ENCODE measurements around the gene ZNF91.

DNA sequence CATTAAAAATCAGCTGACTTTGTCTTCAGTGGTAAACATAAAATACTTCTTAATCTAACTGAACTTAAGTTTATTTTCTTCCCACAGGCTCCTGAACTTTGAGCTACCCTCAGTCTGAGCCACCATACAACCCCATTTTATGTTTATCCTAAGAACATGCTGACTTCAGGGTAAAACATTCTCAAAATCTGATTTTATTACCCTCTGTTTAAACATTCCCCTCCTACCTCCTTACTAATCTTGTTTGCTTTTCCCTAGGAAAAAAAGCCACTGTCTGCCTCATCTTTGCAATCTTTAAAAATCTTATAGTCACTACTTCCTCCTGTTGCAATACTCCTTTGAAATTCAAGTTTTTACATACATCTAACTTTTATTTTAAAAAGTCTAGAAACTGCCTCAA is 4.0 kb downstream of the ZNF91 start:
- TF ChIP-seq EZH2 (IDR thresholded peaks at IDR 0.05; ENCODE audit: low read depth): no peak
- TF ChIP-seq, protein P1, sequence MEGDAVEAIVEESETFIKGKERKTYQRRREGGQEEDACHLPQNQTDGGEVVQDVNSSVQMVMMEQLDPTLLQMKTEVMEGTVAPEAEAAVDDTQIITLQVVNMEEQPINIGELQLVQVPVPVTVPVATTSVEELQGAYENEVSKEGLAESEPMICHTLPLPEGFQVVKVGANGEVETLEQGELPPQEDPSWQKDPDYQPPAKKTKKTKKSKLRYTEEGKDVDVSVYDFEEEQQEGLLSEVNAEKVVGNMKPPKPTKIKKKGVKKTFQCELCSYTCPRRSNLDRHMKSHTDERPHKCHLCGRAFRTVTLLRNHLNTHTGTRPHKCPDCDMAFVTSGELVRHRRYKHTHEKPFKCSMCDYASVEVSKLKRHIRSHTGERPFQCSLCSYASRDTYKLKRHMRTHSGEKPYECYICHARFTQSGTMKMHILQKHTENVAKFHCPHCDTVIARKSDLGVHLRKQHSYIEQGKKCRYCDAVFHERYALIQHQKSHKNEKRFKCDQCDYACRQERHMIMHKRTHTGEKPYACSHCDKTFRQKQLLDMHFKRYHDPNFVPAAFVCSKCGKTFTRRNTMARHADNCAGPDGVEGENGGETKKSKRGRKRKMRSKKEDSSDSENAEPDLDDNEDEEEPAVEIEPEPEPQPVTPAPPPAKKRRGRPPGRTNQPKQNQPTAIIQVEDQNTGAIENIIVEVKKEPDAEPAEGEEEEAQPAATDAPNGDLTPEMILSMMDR (conservative IDR thresholded peaks at IDR 0.05): no peak
